ENCODE measurements around the gene PRPF6. TPM values are rescaled to one million over a fixed set of nuclear protein-coding genes. Genes with fewer than 3 reads are reported as not detected.

PRPF6 gene
- total and polyA plus RNA-seq, 2 of the 13 experiments (the other 11 are each of a cell fraction or from before 2014, with no cell fraction given) = 63.7 to 101 TPM

- TF ChIP-seq ZNF639 (CRISPR knock-in tag; conservative IDR thresholded peaks at IDR 0.05) = no peak
- TF ChIP-seq TSC22D2 (CRISPR knock-in tag; IDR thresholded peaks at IDR 0.05; ENCODE audit: borderline replicate concordance) = no peak; the same call in 1 of the 2 replicates
- TF ChIP-seq ZNF230 (CRISPR knock-in tag; IDR thresholded peaks at IDR 0.05) = no peak
- TF ChIP-seq GMEB1 (CRISPR knock-in tag; IDR thresholded peaks at IDR 0.05; ENCODE audit: borderline replicate concordance) = peak; percentile 16
- no peak for TF ChIP-seq SRF (IDR thresholded peaks at IDR 0.05; ENCODE audit: low read depth, low read length)
- no peak; the same call in 1 of the 2 replicates for TF ChIP-seq IRF9 (CRISPR knock-in tag; IDR thresholded peaks at IDR 0.05; ENCODE audit: borderline replicate concordance)
- TF ChIP-seq HOXA9 (CRISPR knock-in tag; IDR thresholded peaks at IDR 0.05; ENCODE audit: borderline replicate concordance) = no peak
- TF ChIP-seq ZNF207 (IDR thresholded peaks at IDR 0.05; ENCODE audit: borderline replicate concordance) = no peak
- no peak for TF ChIP-seq U2AF2 (IDR thresholded peaks at IDR 0.05; ENCODE audit: low read depth, low read length)
- no peak for TF ChIP-seq KLF6 (CRISPR knock-in tag; IDR thresholded peaks at IDR 0.05)
- no peak for TF ChIP-seq LRRFIP1 (CRISPR knock-in tag; conservative IDR thresholded peaks at IDR 0.05)
- peak; percentile 27; the same call in 1 of the 2 replicates for TF ChIP-seq ZNF142 (CRISPR knock-in tag; IDR thresholded peaks at IDR 0.05)
- TF ChIP-seq GLMP (CRISPR knock-in tag; IDR thresholded peaks at IDR 0.05; ENCODE audit: borderline replicate concordance) = no peak
These were observed 55.6 kb downstream of the PRPF6 start (continued) for GRCh38 chr20:64036346-64037198.

Data from HepG2 (cell line).